Measurements from ENCODE around the gene ENO4. TPM values are rescaled to one million over a fixed set of nuclear protein-coding genes. Genes with fewer than 3 reads are reported as not detected.

ENO4 gene
- total and polyA plus RNA-seq, 9 donors = 0.30 to 2.8 (median 0.72) TPM

- Histone ChIP-seq H3K4me3 (no peak overlapping the region), H3K36me3 (no peaks in the 10 kb centered on the region), H3K9me3 (no peaks in the 10 kb centered on the region), H3K27ac (no peak overlapping the region), H3K4me1 (ENCODE audit: insufficient read depth) (no peaks in the 10 kb centered on the region), H3K27me3 (no peaks in the 10 kb centered on the region)
- WGBS, 3 donors = 51 to 54% (median 53%) methylated on average over 10 of the region's 10 CpGs
- intact Hi-C loops (cut with DNase I) = no loop called here
- no peak for DNase-seq
- TF ChIP-seq EP300 (IDR thresholded peaks at IDR 0.05) = no peak
- TF ChIP-seq POLR2A (IDR thresholded peaks at IDR 0.05) = no peak
- no peak for TF ChIP-seq CTCF (IDR thresholded peaks at IDR 0.05)
These were observed 32.1 kb upstream of the ENO4 start for GRCh38 chr10:116817178-116817577.

- H3K4me1 ChIP-seq (ENCODE audit: insufficient read depth) = no peaks in the 10 kb centered on the region
- H3K36me3 ChIP-seq = no peaks in the 10 kb centered on the region
- no peaks in the 10 kb centered on the region for H3K27me3 ChIP-seq
- WGBS, 3 donors = 57 to 70% (median 60%) methylated on average over 8 of the region's 8 CpGs
- intact Hi-C loops (cut with DNase I) = no loop called here
- TF ChIP-seq POLR2A (IDR thresholded peaks at IDR 0.05) (no peak), EP300 (IDR thresholded peaks at IDR 0.05) (no peak), CTCF (IDR thresholded peaks at IDR 0.05) (no peak)
- H3K27ac ChIP-seq = no peak overlapping the region
- DNase-seq = no peak
- H3K9me3 ChIP-seq = no peaks in the 10 kb centered on the region
- H3K4me3 ChIP-seq = no peak overlapping the region
These were observed 31.4 kb upstream of the ENO4 start for GRCh38 chr10:116817780-116818343.

GRCh38 chr10:116819999-116820677 is 29.2 kb upstream of the ENO4 start:
- H3K27ac ChIP-seq = no peak overlapping the region
- no peaks in the 10 kb centered on the region for H3K9me3 ChIP-seq
- no peak for TF ChIP-seq CTCF (IDR thresholded peaks at IDR 0.05)
- TF ChIP-seq EP300 (IDR thresholded peaks at IDR 0.05) = no peak
- no peak for TF ChIP-seq POLR2A (IDR thresholded peaks at IDR 0.05)
- intact Hi-C loops (cut with DNase I) = no loop called here
- DNase-seq = no peak
- no peaks in the 10 kb centered on the region for H3K27me3 ChIP-seq
- H3K4me1 ChIP-seq (ENCODE audit: insufficient read depth) = no peaks in the 10 kb centered on the region
- 78 to 84% (median 83%) methylated on average over 6 of the region's 6 CpGs for WGBS, 3 donors
- H3K4me3 ChIP-seq = no peak overlapping the region
- H3K36me3 ChIP-seq = no peaks in the 10 kb centered on the region

- TF ChIP-seq EP300 (IDR thresholded peaks at IDR 0.05) (no peak), POLR2A (IDR thresholded peaks at IDR 0.05) (no peak), CTCF (IDR thresholded peaks at IDR 0.05) (no peak)
- Histone ChIP-seq H3K27ac (no peak overlapping the region), H3K4me3 (no peak overlapping the region), H3K36me3 (no peaks in the 10 kb centered on the region), H3K4me1 (ENCODE audit: insufficient read depth) (no peaks in the 10 kb centered on the region), H3K27me3 (no peaks in the 10 kb centered on the region), H3K9me3 (no peaks in the 10 kb centered on the region)
- intact Hi-C loops (cut with DNase I) = no loop called here
- 55 to 68% (median 67%) methylated on average over 7 of the region's 7 CpGs for WGBS, 3 donors
- DNase-seq = no peak
These were observed 23.4 kb upstream of the ENO4 start for GRCh38 chr10:116825901-116826300.

All from ovary (tissue), 9 donors.